ENCODE measurements around the gene PLEKHA6. TPM values are rescaled to one million over a fixed set of nuclear protein-coding genes. Genes with fewer than 3 reads are reported as not detected.

PLEKHA6 gene
- total and polyA plus RNA-seq, 2 of the 8 experiments (the other 6 are each of a cell fraction or from before 2014, with no cell fraction given) = 4.8 to 20.2 TPM

GRCh38 chr1:204249736-204250427 lies 109.8 kb downstream of the PLEKHA6 start:
- Histone ChIP-seq H4K20me1 (replicated peaks in 1 of 2; ENCODE audit: control insufficient read depth in 1 of 2, insufficient read depth in 2 of 2, low read length in 2 of 2) (no peaks in the 10 kb centered on the region), H2BK12ac (ENCODE audit: low read depth, low read length) (peak overlapping the region; percentile 46; the same call in 1 of the 2 replicates), H3K18ac (ENCODE audit: extremely low read depth, low read length) (no peak overlapping the region), H3K9me3 (ENCODE audit: insufficient read depth in 2 of 2, low read depth in 1 of 2, low read length in 1 of 2) (no peaks in the 10 kb centered on the region), H4K91ac (replicated peaks; ENCODE audit: insufficient read length, low read length) (no peak overlapping the region), H2BK5ac (ENCODE audit: low read depth, low read length) (no peak overlapping the region; the same call in 1 of the 2 replicates), H4K5ac (ENCODE audit: insufficient read length, low read depth, low read length) (no peak overlapping the region), H3K4me3 (ENCODE audit: extremely low read depth in 1 of 4, insufficient read depth in 2 of 4, low read depth in 3 of 4, low read length in 4 of 4) (no peak overlapping the region), H2BK15ac (ENCODE audit: low read length) (peak overlapping the region; percentile 47; the same call in 1 of the 2 replicates), H2AK5ac (ENCODE audit: low read depth, low read length) (no peak overlapping the region), H3K27ac (ENCODE audit: low read depth, low read length) (no peak overlapping the region), H3K4ac (replicated peaks; ENCODE audit: insufficient read length, low read depth, low read length) (no peak overlapping the region), H3K79me2 (ENCODE audit: control insufficient read depth in 1 of 2, insufficient read depth in 2 of 2, low read length in 2 of 2) (no peaks in the 10 kb centered on the region), H2AFZ (ENCODE audit: low read length) (no peak overlapping the region), H3K27me3 (replicated peaks in 1 of 4; ENCODE audit: control insufficient read depth in 3 of 4, extremely low read depth in 1 of 4, insufficient read depth in 3 of 4, low read length in 3 of 4) (no peaks in the 10 kb centered on the region), H3K14ac (ENCODE audit: insufficient read length) (no peak overlapping the region), H3K4me1 (replicated peaks in 1 of 4; ENCODE audit: control insufficient read depth in 3 of 4, insufficient read depth in 4 of 4, low read length in 3 of 4) (peaks cover 5 to 14% (median 11%) of the 10 kb centered on the region in 4 experiments), H2BK20ac (ENCODE audit: low read length) (peak overlapping the region; percentile 43; the same call in 1 of the 2 replicates), H3K36me3 (ENCODE audit: control insufficient read depth in 2 of 4, insufficient read depth in 4 of 4, low read length in 3 of 4) (no peaks in the 10 kb centered on the region), H2BK120ac (replicated peaks; ENCODE audit: low read depth, low read length) (no peak overlapping the region), H3K56ac (replicated peaks; ENCODE audit: insufficient read length, low read depth, low read length) (no peak overlapping the region), H3K79me1 (ENCODE audit: low read depth, low read length) (no peaks in the 10 kb centered on the region), H3K23me2 (ENCODE audit: low read depth, low read length) (no peaks in the 10 kb centered on the region), H4K8ac (ENCODE audit: extremely low read depth, insufficient read depth, low read length) (no peak overlapping the region), H3K23ac (ENCODE audit: insufficient read length) (no peak overlapping the region), H3K4me2 (ENCODE audit: insufficient read depth in 1 of 2, low read depth in 2 of 2, low read length in 2 of 2) (no peak overlapping the region; a peak in 1 of 4 replicates), H3K9ac (replicated peaks in 1 of 4; ENCODE audit: extremely low read depth in 1 of 4, low read depth in 3 of 4, low read length in 3 of 4) (no peak overlapping the region)
- no peak for DNase-seq (ENCODE audit: low read depth in 1 of 2, low spot score in 2 of 2)
- TF ChIP-seq JUND (IDR thresholded peaks at IDR 0.05; ENCODE audit: low read length) (no peak), POLR2AphosphoS5 (IDR thresholded peaks at IDR 0.05; ENCODE audit: low read depth, low read length) (no peak), USF2 (IDR thresholded peaks at IDR 0.05; ENCODE audit: low read length) (no peak), RFX5 (IDR thresholded peaks at IDR 0.05; ENCODE audit: borderline replicate concordance, low read depth, low read length) (no peak), YY1 (IDR thresholded peaks at IDR 0.05; ENCODE audit: low read depth, low read length) (no peak), SIX5 (IDR thresholded peaks at IDR 0.05; ENCODE audit: low read depth, low read length) (no peak), CHD1 (IDR thresholded peaks at IDR 0.05; ENCODE audit: low read depth, low read length) (no peak), TEAD4 (IDR thresholded peaks at IDR 0.05; ENCODE audit: low read depth, low read length) (no peak), SUZ12 (IDR thresholded peaks at IDR 0.05; ENCODE audit: low read length) (no peak)
- POLR2A ChIA-PET (ENCODE audit: partially characterized antibody) = no interaction called here
- 76% methylated on average over 7 of the region's 7 CpGs; no CpG with 5 or more reads in 1 of the 2 experiments for WGBS, 2 experiments (ENCODE audit: extremely low coverage in 1 of 2, insufficient coverage in 1 of 2, insufficient read length in 1 of 2, insufficient replicate concordance in 2 of 2, low coverage in 1 of 2, low lambda C conversion rate in 2 of 2, missing lambda C conversion rate in 1 of 2)
- CTCF ChIA-PET (ENCODE audit: partially characterized antibody) = interaction anchor here (0.8 to 15.3 kb wide), 6 partner anchors 10 to 253 kb away, joined by 3 to 318 read pairs (median 4); partner anchors contain the start of genes GOLT1A and PLEKHA6
- no peak for FAIRE-seq
